ENCODE results near the gene ZNF124. TPM values are rescaled to one million over a fixed set of nuclear protein-coding genes. Genes with fewer than 3 reads are reported as not detected.

Gene ZNF124
- total RNA-seq, 1 donor from 2014 or later = 21.1 TPM

DNA sequence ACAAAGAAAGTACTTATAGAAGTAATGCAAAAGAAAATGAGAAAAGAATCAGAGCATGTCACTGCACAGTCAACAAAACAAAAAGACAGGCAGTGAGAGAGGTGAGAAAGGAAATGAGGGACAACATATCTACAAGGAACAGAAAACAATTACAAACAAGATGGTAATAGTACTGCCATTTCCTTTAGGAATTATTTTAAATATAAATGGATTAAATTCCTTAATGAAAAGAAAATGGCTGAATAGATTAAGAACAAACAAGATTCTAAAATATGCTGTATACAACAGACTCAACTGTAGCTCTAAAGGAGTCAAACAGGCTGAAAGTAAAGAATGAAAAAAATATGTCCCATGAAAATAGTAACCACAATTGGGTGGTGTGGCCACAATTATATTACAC, 22.1 kb upstream of the ZNF124 start:
- Histone ChIP-seq H3K4me3 (ENCODE audit: low read depth, low read length) (no peak overlapping the region), H3K36me3 (ENCODE audit: control insufficient read depth, insufficient read depth, low read length) (peaks cover 5% of the 10 kb centered on the region), H3K27me3 (ENCODE audit: control insufficient read depth, insufficient read depth, low read length) (no peaks in the 10 kb centered on the region)
- DNase-seq (ENCODE audit: low read depth) (no peak), FAIRE-seq (no peak)
- TF ChIP-seq, protein P1, sequence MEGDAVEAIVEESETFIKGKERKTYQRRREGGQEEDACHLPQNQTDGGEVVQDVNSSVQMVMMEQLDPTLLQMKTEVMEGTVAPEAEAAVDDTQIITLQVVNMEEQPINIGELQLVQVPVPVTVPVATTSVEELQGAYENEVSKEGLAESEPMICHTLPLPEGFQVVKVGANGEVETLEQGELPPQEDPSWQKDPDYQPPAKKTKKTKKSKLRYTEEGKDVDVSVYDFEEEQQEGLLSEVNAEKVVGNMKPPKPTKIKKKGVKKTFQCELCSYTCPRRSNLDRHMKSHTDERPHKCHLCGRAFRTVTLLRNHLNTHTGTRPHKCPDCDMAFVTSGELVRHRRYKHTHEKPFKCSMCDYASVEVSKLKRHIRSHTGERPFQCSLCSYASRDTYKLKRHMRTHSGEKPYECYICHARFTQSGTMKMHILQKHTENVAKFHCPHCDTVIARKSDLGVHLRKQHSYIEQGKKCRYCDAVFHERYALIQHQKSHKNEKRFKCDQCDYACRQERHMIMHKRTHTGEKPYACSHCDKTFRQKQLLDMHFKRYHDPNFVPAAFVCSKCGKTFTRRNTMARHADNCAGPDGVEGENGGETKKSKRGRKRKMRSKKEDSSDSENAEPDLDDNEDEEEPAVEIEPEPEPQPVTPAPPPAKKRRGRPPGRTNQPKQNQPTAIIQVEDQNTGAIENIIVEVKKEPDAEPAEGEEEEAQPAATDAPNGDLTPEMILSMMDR (IDR thresholded peaks at IDR 0.05; ENCODE audit: insufficient read depth, low read length, severe bottlenecking) = no peak

DNA sequence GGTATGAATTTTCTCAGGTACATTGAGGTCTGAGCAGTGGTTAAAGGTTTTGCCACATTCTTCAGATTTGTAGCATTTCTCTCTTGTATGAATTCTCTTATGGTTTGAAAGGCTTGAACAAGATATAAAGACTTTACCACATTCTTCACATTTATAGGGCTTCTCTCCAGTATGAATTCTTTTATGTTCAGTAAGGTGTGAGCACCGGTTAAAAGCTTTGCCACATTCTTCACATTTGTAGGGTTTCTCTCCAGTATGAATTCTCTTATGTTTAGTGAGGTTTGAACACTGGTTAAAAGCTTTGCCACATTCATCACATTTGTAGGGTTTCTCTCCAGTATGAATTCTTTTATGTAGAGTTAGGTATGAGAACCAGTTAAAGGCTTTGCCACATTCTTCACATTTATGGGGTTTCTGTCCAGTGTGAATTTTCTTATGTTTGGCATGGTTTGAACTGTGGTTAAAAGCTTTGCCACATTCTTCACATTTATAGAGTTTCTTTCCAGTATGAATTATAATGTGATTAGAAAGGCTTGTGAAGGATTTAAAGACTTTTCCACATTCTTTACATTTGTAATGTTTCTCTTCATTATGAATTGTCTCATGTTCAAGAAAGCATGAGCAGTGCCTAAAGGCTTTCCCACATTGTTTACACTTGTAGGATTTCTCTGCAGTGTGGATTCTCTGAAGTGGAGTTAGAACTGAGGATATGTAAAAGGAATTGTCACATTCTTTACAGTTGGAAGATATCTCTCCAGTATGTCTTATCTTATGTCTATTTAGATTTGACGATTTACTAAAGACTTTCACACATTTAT, 18.4 kb upstream of the ZNF124 start:
- Histone ChIP-seq H3K27me3 (ENCODE audit: control insufficient read depth, insufficient read depth, low read length) (no peaks in the 10 kb centered on the region), H3K4me3 (ENCODE audit: low read depth, low read length) (no peak overlapping the region), H3K36me3 (ENCODE audit: control insufficient read depth, insufficient read depth, low read length) (peaks cover 2% of the 10 kb centered on the region)
- DNase-seq (ENCODE audit: low read depth) (no peak), FAIRE-seq (no peak)
- TF ChIP-seq, protein P1 (IDR thresholded peaks at IDR 0.05; ENCODE audit: insufficient read depth, low read length, severe bottlenecking) = no peak

DNA sequence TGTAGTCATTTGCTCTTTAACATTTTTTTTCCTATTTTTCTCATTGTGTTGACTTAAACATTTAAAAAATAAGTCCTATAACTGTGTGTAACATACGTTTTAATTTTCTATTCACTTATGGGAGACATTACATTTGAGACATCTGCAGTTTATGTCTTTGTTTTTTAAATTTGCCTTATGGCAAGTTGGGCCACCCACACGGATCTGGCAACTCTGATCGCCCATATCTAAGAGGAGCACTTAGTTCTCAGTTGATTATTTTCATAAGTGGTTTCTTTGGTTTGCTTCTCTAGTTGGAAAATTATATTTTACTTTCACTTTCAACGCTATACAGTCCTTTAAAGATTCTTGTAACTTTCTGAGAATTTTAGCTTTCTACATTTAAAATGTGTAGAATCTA, 13.8 kb upstream of the ZNF124 start:
- TF ChIP-seq, protein P1 (IDR thresholded peaks at IDR 0.05; ENCODE audit: insufficient read depth, low read length, severe bottlenecking) = no peak
- no peak overlapping the region for H3K4me3 ChIP-seq (ENCODE audit: low read depth, low read length)
- FAIRE-seq (no peak), DNase-seq (ENCODE audit: low read depth) (no peak)
- H3K36me3 ChIP-seq (ENCODE audit: control insufficient read depth, insufficient read depth, low read length) = no peaks in the 10 kb centered on the region
- H3K27me3 ChIP-seq (ENCODE audit: control insufficient read depth, insufficient read depth, low read length) = no peaks in the 10 kb centered on the region

DNA sequence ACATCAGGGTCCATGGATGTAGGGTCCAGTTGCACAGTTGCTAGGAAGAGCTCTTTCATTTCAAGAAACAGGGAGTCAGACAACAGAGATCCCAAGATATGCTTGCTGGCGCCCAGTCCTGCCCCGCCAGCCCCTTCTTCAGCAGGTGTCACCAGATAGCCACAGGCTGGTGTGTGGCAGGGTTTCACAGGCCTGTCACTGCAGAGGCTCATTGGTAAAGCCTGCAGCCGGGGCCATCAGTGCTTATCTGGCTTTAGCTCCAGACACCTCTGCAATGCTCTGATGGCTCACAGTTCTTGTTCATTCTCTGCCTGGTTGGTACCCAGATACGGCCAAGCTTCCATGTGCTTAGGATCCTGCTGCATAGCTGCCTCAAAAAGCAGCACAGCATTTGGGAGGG, 12.4 kb upstream of the ZNF124 start:
- no peaks in the 10 kb centered on the region for H3K27me3 ChIP-seq (ENCODE audit: control insufficient read depth, insufficient read depth, low read length)
- no peak for DNase-seq (ENCODE audit: low read depth)
- no peak for FAIRE-seq
- H3K4me3 ChIP-seq (ENCODE audit: low read depth, low read length) = no peak overlapping the region
- H3K36me3 ChIP-seq (ENCODE audit: control insufficient read depth, insufficient read depth, low read length) = no peaks in the 10 kb centered on the region
- TF ChIP-seq, protein P1 (IDR thresholded peaks at IDR 0.05; ENCODE audit: insufficient read depth, low read length, severe bottlenecking) = no peak

DNA sequence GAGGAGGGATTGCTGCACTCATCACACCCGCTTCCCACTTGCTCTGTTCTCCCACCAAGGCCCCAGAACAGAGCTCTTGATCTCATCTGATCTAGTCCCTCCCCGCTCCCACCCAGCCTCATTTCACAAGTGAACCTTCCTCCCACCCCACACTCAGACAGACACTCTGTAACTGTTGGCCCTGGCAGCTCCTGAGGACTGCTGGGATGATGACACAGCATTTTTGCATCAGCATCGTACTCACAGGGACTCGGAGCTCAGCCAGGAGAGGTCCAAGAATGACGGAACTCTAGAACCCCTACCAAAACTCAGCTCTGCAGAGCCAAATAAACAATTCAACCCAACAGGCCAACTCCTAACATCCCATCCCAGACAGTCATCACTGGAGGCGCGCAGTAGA, 11.2 kb upstream of the ZNF124 start:
- TF ChIP-seq, protein P1 (IDR thresholded peaks at IDR 0.05; ENCODE audit: insufficient read depth, low read length, severe bottlenecking) = no peak
- H3K27me3 ChIP-seq (ENCODE audit: control insufficient read depth, insufficient read depth, low read length) = no peaks in the 10 kb centered on the region
- H3K4me3 ChIP-seq (ENCODE audit: low read depth, low read length) = no peak overlapping the region
- no peak for DNase-seq (ENCODE audit: low read depth)
- no peaks in the 10 kb centered on the region for H3K36me3 ChIP-seq (ENCODE audit: control insufficient read depth, insufficient read depth, low read length)
- FAIRE-seq = no peak

DNA sequence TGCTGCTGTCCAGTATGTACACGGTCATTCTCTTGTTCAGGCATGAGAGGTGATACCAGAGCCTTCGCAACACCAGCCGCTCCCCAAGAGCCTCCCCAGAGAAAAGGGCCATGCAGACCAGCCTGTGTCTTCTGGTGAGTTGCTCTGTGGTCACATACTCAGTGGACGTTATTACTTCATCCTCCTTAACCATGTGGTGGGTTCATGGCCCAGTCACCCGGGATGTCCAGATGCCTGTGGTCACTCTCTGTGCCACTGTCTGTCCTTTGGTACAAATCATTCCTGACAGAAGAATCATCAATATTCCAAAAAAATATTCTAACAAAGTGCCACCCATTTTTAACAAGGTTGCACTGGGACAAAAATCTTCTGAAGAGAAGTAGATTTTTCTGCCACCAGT, 8.8 kb upstream of the ZNF124 start:
- no peaks in the 10 kb centered on the region for H3K36me3 ChIP-seq (ENCODE audit: control insufficient read depth, insufficient read depth, low read length)

More for the DNA sequence above, 8.8 kb upstream of the ZNF124 start:
- DNase-seq (ENCODE audit: low read depth) = no peak
- Histone ChIP-seq H3K27me3 (ENCODE audit: control insufficient read depth, insufficient read depth, low read length) (no peaks in the 10 kb centered on the region), H3K4me3 (ENCODE audit: low read depth, low read length) (no peak overlapping the region)
- no peak for FAIRE-seq
- TF ChIP-seq, protein P1 (IDR thresholded peaks at IDR 0.05; ENCODE audit: insufficient read depth, low read length, severe bottlenecking) = no peak

All from bronchial epithelial cell (primary cell).